HepG2 (cell line): ENCODE results near the gene RBM45. TPM values are rescaled to one million over a fixed set of nuclear protein-coding genes. Genes with fewer than 3 reads are reported as not detected.

ENCODE experiments used
- GTF2F1 ChIP-seq: fragments of 150-350 bp; IDR thresholded peaks from 2 replicates; pipeline ENCODE4 v1.6.1; 2014; ENCODE audit warnings: low read length
- HCFC1 ChIP-seq: fragments of 150-350 bp; IDR thresholded peaks from 2 replicates; pipeline ENCODE4 v1.6.1; 2014; ENCODE audit warnings: low read depth, low read length
- HDAC6 ChIP-seq: fragments of 200-600 bp; sonication (generic); IDR thresholded peaks from 2 replicates; pipeline ENCODE4 v1.7.0; 2017; ENCODE audit warnings: mild to moderate bottlenecking, antibody characterized with exemption, low read length, low read depth
- HMG20B ChIP-seq: conservative IDR thresholded peaks from 2 replicates; pipeline ENCODE4 v1.6.1; 2016; ENCODE audit warnings: missing genetic modification reagents, missing compliant biosample characterization
- KDM2A ChIP-seq: sonication (generic); formaldehyde crosslinking; IDR thresholded peaks from 2 replicates; pipeline ENCODE4 v1.4.0; 2020; ENCODE audit warnings: low read depth, missing genetic modification reagents, borderline replicate concordance
- KLF9 ChIP-seq: IDR thresholded peaks from 2 replicates; pipeline ENCODE4 v1.6.1; 2016; ENCODE audit warnings: low read depth
- NFATC3 ChIP-seq: sonication (generic); formaldehyde crosslinking; IDR thresholded peaks from 2 replicates; pipeline ENCODE4 v1.5.1; 2020; ENCODE audit warnings: mild to moderate bottlenecking, missing genetic modification reagents
- POLR2A ChIP-seq, 2 experiments: IDR thresholded peaks; 2 replicates each; pipeline ENCODE4 v1.6.1; 2011; ENCODE audit warnings: low read depth in 2 of 2, low read length in 2 of 2, mild to moderate bottlenecking in 1 of 2, moderate library complexity in 1 of 2; ENCODE audit not compliant: insufficient read depth in 1 of 2
- PPARG ChIP-seq: conservative IDR thresholded peaks from 2 replicates; pipeline ENCODE4 v1.6.1; 2016; ENCODE audit warnings: missing biosample characterization, missing genetic modification reagents
- THRA ChIP-seq: sonication (generic); formaldehyde crosslinking; IDR thresholded peaks from 2 replicates; pipeline ENCODE4 v1.4.0; 2020; ENCODE audit warnings: missing genetic modification reagents, borderline replicate concordance
- THYN1 ChIP-seq: sonication (generic); formaldehyde crosslinking; IDR thresholded peaks from 2 replicates; pipeline ENCODE4 v1.8.1; 2023; ENCODE audit warnings: low read depth, mild to moderate bottlenecking, moderate library complexity, missing genetic modification reagents, borderline replicate concordance
- ZNF503 ChIP-seq: sonication (generic); formaldehyde crosslinking; IDR thresholded peaks from 2 replicates; pipeline ENCODE4 v1.4.0; 2020; ENCODE audit warnings: missing genetic modification reagents
- ZNF530 ChIP-seq: sonication (generic); formaldehyde crosslinking; IDR thresholded peaks from 2 replicates; pipeline ENCODE4 v1.5.0; 2020; ENCODE audit warnings: low read depth, mild to moderate bottlenecking, missing genetic modification reagents
- ZNF670 ChIP-seq: sonication (generic); formaldehyde crosslinking; IDR thresholded peaks from 2 replicates; pipeline ENCODE4 v1.8.0; 2022; ENCODE audit warnings: mild to moderate bottlenecking, missing genetic modification reagents, borderline replicate concordance
- ZNF720 ChIP-seq: sonication (generic); formaldehyde crosslinking; IDR thresholded peaks from 2 replicates; pipeline ENCODE4 v1.4.0; 2020; ENCODE audit warnings: missing genetic modification reagents
- polyA plus RNA-seq, 8 experiments: library from polyadenylated mRNA; depleted of rRNA in 3 of 8; stranded (reverse) in 7 of 8; unstranded in 1 of 8; fragments of >200 nt; fragmentation: Illumina TruSeq in 4 of 8; extraction: Trizol in 4 of 8; gene quantifications; 2 replicates each; pipeline versions ENCODE4 v1.2.1 to v1.2.3, GENCODE V29; 2011 to 2016; ENCODE audit warnings: low read depth in 4 of 8, missing spikeins in 1 of 8, mixed read lengths in 1 of 8; ENCODE audit not compliant: insufficient read depth in 1 of 8
- total RNA-seq, 5 experiments: library from RNA; depleted of rRNA; stranded (reverse); fragments of >200 nt; fragmentation: Illumina TruSeq; extraction: Trizol; gene quantifications; 2 replicates each; pipeline ENCODE4 v1.2.3, GENCODE V29; 2016; ENCODE audit warnings: low read depth in 1 of 5
- TF ChIP-seq, protein P1 (sequence below): sonication (generic); formaldehyde crosslinking; IDR thresholded peaks from 2 replicates; pipeline ENCODE4 v1.4.0; 2020; ENCODE audit warnings: missing genetic modification reagents
- TF ChIP-seq, protein P2 (sequence below): sonication (generic); formaldehyde crosslinking; IDR thresholded peaks from 2 replicates; pipeline ENCODE4 v1.5.1; 2020; ENCODE audit warnings: mild to moderate bottlenecking, missing genetic modification reagents

RBM45 gene
- total and polyA plus RNA-seq, 2 of the 13 experiments (the other 11 are each of a cell fraction or from before 2014, with no cell fraction given): 5.7 to 25.2 TPM

DNA sequence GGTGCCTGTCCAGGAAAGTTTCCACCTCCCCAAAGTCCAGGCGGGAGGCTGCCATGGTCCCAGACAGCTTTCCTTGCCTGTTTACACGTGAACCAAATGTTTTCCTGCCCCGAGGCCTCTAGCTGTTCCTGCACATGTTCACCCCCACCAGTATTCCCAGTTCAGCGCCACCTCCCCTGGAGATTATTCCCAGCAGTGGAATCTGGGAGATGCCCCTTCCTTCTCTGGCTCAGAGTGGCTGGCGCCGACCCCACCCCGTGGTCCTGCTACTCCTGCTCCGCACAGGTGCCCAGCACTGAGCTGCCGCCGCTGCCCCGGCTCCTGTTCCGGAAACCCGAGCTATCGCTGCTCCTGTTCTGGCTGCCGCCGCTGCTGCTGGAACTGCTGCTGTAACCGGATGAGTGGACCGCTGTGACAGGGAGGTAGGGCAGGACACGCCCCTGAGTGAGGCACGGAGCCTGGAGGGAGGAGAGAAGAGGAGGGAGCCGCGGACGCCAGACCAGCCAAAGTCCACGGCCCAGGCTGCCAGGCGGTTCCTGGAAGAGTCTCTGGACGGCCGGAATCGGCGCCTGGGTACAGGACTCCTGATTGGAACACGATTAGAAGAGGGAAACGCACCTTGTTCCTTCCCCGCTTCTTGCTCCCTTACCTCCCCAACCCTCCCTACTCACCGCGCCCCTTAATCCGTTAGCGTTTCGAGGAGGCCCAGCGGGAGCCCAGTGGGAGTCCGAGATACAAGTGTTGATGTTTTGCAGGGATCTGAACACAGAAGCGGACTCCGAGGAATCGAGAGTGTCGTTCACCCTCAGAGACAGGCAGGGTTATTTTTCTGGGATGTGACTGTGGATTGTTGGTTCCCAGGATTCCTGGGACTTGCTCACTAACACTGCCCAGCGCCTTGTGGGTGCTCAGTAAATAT is 39.6 kb upstream of the RBM45 start, which contains the start of gene PDE11A (continued):
- TF ChIP-seq ZNF503 (CRISPR knock-in tag) (0 out of 2 replicates have a peak, but pooled peaks have one; percentile 45), NFATC3 (CRISPR knock-in tag) (peak; percentile 90; the same call in 1 of the 2 replicates), PPARG (CRISPR knock-in tag) (no peak), THRA (CRISPR knock-in tag) (peak; percentile 51; the same call in 1 of the 2 replicates), THYN1 (CRISPR knock-in tag) (no peak), HDAC6 (no peak), KLF9 (CRISPR knock-in tag) (peak; percentile 58; the same call in 1 of the 2 replicates), KDM2A (CRISPR knock-in tag) (peak; percentile 89), GTF2F1 (no peak), ZNF530 (no peak), HMG20B (CRISPR knock-in tag) (peak; percentile 32; the same call in 1 of the 2 replicates), ZNF720 (CRISPR knock-in tag) (no peak), HCFC1 (no peak), POLR2A (IDR thresholded peaks at IDR 0.05; ENCODE audit: insufficient read depth in 1 of 2, low read depth in 2 of 2, low read length in 2 of 2) (peak; percentile 92 to 95), ZNF670 (CRISPR knock-in tag) (no peak)
- TF ChIP-seq, protein P1, sequence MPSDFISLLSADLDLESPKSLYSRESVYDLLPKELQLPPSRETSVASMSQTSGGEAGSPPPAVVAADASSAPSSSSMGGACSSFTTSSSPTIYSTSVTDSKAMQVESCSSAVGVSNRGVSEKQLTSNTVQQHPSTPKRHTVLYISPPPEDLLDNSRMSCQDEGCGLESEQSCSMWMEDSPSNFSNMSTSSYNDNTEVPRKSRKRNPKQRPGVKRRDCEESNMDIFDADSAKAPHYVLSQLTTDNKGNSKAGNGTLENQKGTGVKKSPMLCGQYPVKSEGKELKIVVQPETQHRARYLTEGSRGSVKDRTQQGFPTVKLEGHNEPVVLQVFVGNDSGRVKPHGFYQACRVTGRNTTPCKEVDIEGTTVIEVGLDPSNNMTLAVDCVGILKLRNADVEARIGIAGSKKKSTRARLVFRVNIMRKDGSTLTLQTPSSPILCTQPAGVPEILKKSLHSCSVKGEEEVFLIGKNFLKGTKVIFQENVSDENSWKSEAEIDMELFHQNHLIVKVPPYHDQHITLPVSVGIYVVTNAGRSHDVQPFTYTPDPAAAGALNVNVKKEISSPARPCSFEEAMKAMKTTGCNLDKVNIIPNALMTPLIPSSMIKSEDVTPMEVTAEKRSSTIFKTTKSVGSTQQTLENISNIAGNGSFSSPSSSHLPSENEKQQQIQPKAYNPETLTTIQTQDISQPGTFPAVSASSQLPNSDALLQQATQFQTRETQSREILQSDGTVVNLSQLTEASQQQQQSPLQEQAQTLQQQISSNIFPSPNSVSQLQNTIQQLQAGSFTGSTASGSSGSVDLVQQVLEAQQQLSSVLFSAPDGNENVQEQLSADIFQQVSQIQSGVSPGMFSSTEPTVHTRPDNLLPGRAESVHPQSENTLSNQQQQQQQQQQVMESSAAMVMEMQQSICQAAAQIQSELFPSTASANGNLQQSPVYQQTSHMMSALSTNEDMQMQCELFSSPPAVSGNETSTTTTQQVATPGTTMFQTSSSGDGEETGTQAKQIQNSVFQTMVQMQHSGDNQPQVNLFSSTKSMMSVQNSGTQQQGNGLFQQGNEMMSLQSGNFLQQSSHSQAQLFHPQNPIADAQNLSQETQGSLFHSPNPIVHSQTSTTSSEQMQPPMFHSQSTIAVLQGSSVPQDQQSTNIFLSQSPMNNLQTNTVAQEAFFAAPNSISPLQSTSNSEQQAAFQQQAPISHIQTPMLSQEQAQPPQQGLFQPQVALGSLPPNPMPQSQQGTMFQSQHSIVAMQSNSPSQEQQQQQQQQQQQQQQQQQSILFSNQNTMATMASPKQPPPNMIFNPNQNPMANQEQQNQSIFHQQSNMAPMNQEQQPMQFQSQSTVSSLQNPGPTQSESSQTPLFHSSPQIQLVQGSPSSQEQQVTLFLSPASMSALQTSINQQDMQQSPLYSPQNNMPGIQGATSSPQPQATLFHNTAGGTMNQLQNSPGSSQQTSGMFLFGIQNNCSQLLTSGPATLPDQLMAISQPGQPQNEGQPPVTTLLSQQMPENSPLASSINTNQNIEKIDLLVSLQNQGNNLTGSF (CRISPR knock-in tag): no peak; the same call in 1 of the 2 replicates
- TF ChIP-seq, protein P2, sequence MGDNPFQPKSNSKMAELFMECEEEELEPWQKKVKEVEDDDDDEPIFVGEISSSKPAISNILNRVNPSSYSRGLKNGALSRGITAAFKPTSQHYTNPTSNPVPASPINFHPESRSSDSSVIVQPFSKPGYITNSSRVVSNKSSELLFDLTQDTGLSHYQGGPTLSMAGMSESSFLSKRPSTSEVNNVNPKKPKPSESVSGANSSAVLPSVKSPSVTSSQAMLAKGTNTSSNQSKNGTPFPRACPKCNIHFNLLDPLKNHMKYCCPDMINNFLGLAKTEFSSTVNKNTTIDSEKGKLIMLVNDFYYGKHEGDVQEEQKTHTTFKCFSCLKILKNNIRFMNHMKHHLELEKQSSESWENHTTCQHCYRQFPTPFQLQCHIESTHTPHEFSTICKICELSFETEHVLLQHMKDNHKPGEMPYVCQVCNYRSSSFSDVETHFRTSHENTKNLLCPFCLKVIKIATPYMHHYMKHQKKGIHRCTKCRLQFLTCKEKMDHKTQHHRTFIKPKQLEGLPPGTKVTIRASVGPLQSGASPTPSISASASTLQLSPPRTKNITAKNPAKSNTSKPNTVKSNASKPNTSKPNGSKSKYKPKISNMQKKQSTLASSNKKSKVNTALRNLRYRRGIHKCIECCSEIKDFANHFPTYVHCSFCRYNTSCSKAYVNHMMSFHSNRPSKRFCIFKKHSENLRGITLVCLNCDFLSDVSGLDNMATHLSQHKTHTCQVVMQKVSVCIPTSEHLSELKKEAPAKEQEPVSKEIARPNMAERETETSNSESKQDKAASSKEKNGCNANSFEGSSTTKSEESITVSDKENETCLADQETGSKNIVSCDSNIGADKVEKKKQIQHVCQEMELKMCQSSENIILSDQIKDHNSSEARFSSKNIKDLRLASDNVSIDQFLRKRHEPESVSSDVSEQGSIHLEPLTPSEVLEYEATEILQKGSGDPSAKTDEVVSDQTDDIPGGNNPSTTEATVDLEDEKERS (CRISPR knock-in tag): no peak
